Neural progenitor cell (in vitro differentiated cells): ENCODE results near the gene MARCHF3. TPM values are rescaled to one million over a fixed set of nuclear protein-coding genes. Genes with fewer than 3 reads are reported as not detected.

ENCODE experiments used
- DNase-seq: peaks from one replicate; pipeline ENCODE4 v3.0.0-alpha.2; 2016; ENCODE audit warnings: low spot score
- H2AFZ ChIP-seq: fragments of 200-600 bp; sonication (generic); replicated peaks from 2 replicates; pipeline ENCODE4 v1.6.1; 2016; ENCODE audit warnings: antibody characterized with exemption
- H3F3A ChIP-seq: fragments of 200-600 bp; sonication (generic); 2 replicates; pipeline ENCODE4 v1.6.1; 2016; ENCODE audit warnings: antibody characterized with exemption, low read depth
- H3K27ac ChIP-seq: fragments of 200-600 bp; sonication (generic); 2 replicates; pipeline ENCODE4 v1.5.1; 2016; ENCODE audit warnings: mild to moderate bottlenecking
- H3K27me3 ChIP-seq: fragments of 200-600 bp; sonication (generic); 2 replicates; pipeline ENCODE4 v1.6.1; 2016; ENCODE audit warnings: mild to moderate bottlenecking, moderate library complexity
- H3K36me3 ChIP-seq: fragments of 200-600 bp; sonication (generic); 2 replicates; pipeline ENCODE4 v1.5.1; 2016
- H3K4me1 ChIP-seq: fragments of 200-600 bp; sonication (generic); 2 replicates; pipeline ENCODE4 v1.6.1; 2016; ENCODE audit warnings: mixed run types
- H3K4me2 ChIP-seq: fragments of 200-600 bp; sonication (generic); 2 replicates; pipeline ENCODE4 v1.6.1; 2016
- H3K4me3 ChIP-seq: fragments of 200-600 bp; sonication (generic); 2 replicates; pipeline ENCODE4 v1.5.1; 2016
- H3K79me2 ChIP-seq: fragments of 200-600 bp; sonication (generic); 2 replicates; pipeline ENCODE4 v1.6.1; 2016; ENCODE audit warnings: low read depth
- H3K9ac ChIP-seq: fragments of 200-600 bp; sonication (generic); 2 replicates; pipeline ENCODE4 v1.6.1; 2016
- H3K9me3 ChIP-seq: fragments of 200-600 bp; sonication (generic); 2 replicates; pipeline ENCODE4 v1.5.1; 2016; ENCODE audit warnings: low read depth
- H4K20me1 ChIP-seq: fragments of 200-600 bp; sonication (generic); 2 replicates; pipeline ENCODE4 v1.6.1; 2016; ENCODE audit warnings: low read depth
- H3K27ac Mint-ChIP-seq: 3 replicates; pipeline ENCODE4 v1.8.0; 2021; ENCODE audit warnings: mixed read lengths
- H3K27me3 Mint-ChIP-seq: 2 replicates; pipeline ENCODE4 v1.8.0; 2022; ENCODE audit warnings: low read depth, mild to moderate bottlenecking, inconsistent platforms, moderate library complexity, mixed read lengths; ENCODE audit not compliant: insufficient read depth
- H3K36me3 Mint-ChIP-seq: 3 replicates; pipeline ENCODE4 v1.8.0; 2021; ENCODE audit warnings: mixed read lengths
- H3K4me1 Mint-ChIP-seq: 3 replicates; pipeline ENCODE4 v1.8.0; 2021; ENCODE audit warnings: mixed read lengths
- H3K4me3 Mint-ChIP-seq: 3 replicates; pipeline ENCODE4 v1.8.0; 2021; ENCODE audit warnings: mild to moderate bottlenecking, moderate library complexity, mixed read lengths
- H3K9me3 Mint-ChIP-seq: 3 replicates; pipeline ENCODE4 v1.8.0; 2020; ENCODE audit warnings: mixed read lengths
- CTCF ChIP-seq: fragments of 200-600 bp; sonication (generic); IDR thresholded peaks from 2 replicates; pipeline ENCODE4 v1.5.1; 2017; ENCODE audit warnings: antibody characterized with exemption, mild to moderate bottlenecking
- EZH2 ChIP-seq: fragments of 200-600 bp; sonication (generic); IDR thresholded peaks from 2 replicates; pipeline ENCODE4 v1.6.1; 2017; ENCODE audit warnings: antibody characterized with exemption, mild to moderate bottlenecking, moderate library complexity
- EZH2phosphoT487 ChIP-seq: fragments of 200-600 bp; sonication (generic); IDR thresholded peaks from 2 replicates; pipeline ENCODE4 v1.6.1; 2017; ENCODE audit warnings: antibody characterized with exemption
- total RNA-seq: library from RNA; depleted of rRNA; stranded (reverse); fragments of >200 nt; gene quantifications from 2 replicates; pipeline ENCODE4 v1.2.3, GENCODE V29; 2015; ENCODE audit warnings: low replicate concordance

Gene MARCHF3
- total RNA-seq, 1 donor from 2014 or later: 6.1 TPM

- H3K9me3 ChIP-seq: no peaks in the 10 kb centered on the region
- no peak overlapping the region for H3K4me3 Mint-ChIP-seq
- H3K9me3 Mint-ChIP-seq: no peaks in the 10 kb centered on the region
- no peak overlapping the region for H2AFZ ChIP-seq
- no peaks in the 10 kb centered on the region for H3K4me1 ChIP-seq
- no peak overlapping the region for H3K9ac ChIP-seq
- no peaks in the 10 kb centered on the region for H3K27me3 ChIP-seq
- TF ChIP-seq EZH2 (no peak), EZH2phosphoT487 (no peak), CTCF (no peak)
- H3K4me1 Mint-ChIP-seq: no peaks in the 10 kb centered on the region
- no peak overlapping the region for H3K27ac ChIP-seq
- no peak overlapping the region for H3K4me3 ChIP-seq
- H3K27me3 Mint-ChIP-seq: peaks cover 4% of the 10 kb centered on the region
- H3K79me2 ChIP-seq: peaks cover 96% of the 10 kb centered on the region
- peaks cover 43% of the 10 kb centered on the region for H3K36me3 Mint-ChIP-seq
- no peak overlapping the region for H3K4me2 ChIP-seq
- peaks cover 47% of the 10 kb centered on the region for H3K36me3 ChIP-seq
- no peak for DNase-seq
- H3K27ac Mint-ChIP-seq: no peak overlapping the region
- H3F3A ChIP-seq: peaks cover 5% of the 10 kb centered on the region
- H4K20me1 ChIP-seq: peaks cover 37% of the 10 kb centered on the region
Observed at GRCh38 chr5:126818736-126819135, 211.6 kb downstream of the MARCHF3 start.

Other genes with a start within 250 kb of the MARCHF3 start
- 0.09 and 1.5 TPM in 2 replicates for gene C5orf63, start 42.9 kb upstream of the MARCHF3 start, total RNA-seq